GM12801 (cell line): ENCODE measurements around the gene IST1.

Source experiments
- CTCF ChIP-seq: IDR thresholded peaks from one replicate; pipeline ENCODE4 v1.5.1; 2011; ENCODE audit warnings: control low read depth; ENCODE audit not compliant: insufficient read length; ENCODE audit errors: extremely low read depth

IST1 gene

DNA sequence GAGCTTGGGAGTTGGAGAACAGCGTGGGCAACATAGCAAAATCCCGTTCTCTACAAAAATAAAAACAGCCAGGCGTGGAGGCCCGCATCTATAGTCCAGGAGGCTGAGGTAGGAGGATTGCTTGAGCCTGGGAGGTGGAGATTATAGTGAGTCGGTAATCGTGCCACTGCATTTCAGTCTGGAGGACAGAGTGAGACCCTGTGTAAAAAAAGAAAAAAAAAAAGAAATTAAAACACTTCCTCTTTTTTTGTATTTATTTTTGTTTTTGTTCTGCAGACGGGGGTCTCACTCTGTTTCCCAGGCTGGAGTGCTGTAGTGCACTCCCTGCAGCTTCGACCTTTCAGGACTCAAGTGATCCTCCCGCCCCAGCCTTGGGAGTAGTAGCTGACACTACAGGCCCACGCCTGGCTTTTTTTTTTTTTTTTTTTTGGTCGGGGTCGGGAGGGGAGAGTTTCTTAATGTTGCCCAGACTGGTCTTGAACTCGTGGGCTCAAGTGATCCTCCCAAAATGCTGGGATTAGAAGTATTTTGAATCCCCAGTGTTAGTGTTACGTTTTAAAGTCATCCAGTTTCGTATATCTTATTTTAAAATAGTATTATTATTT, 1.5 kb downstream of the IST1 start:
- no peak for TF ChIP-seq CTCF

GRCh38 chr16:71899171-71899570, 3.8 kb downstream of the IST1 start:
- no peak for TF ChIP-seq CTCF

GRCh38 chr16:71902656-71903365, 7.5 kb downstream of the IST1 start:
- no peak for TF ChIP-seq CTCF

DNA sequence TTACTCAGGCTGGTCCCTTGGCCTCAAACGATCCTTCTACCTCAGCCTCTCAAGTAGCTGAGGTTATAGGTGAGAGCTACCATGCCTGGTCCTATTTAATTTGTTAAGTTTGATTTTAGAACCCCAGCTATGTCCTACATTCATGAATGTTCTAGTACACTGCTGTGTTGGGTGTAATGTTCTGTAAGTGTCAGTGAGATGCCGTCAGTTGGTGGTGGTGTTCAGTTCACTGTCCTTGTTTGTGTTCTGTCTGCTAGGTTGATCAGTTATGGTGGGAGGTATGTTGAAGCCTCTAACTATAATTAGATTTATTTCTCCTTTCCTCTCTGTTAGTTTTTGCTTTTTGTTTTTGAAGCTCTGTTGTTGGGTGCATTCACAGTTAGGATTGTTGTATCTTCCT, 8.3 kb downstream of the IST1 start:
- TF ChIP-seq CTCF, result no peak

DNA sequence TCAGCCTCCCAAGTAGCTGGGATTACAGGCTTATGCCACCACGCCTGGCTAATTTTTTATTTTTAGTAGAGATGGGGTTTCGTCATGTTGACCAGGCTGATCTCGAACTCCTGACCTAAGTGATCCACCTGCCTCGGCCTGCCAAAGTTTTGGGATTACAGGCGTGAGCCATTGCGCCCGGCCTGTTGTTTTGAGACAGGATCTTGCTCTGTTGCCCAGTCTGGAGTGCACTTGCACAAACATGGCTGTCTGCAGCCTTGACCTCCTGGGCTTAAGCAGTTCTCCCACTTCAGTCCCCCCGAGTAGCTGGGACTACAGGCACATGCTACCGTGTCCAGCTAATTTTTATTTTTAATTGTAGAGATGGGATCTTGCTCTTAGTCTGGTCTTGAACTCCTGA, 8.9 kb downstream of the IST1 start:
- TF ChIP-seq CTCF, result no peak

GRCh38 chr16:71911121-71911520, 15.8 kb downstream of the IST1 start:
- no peak for TF ChIP-seq CTCF

DNA sequence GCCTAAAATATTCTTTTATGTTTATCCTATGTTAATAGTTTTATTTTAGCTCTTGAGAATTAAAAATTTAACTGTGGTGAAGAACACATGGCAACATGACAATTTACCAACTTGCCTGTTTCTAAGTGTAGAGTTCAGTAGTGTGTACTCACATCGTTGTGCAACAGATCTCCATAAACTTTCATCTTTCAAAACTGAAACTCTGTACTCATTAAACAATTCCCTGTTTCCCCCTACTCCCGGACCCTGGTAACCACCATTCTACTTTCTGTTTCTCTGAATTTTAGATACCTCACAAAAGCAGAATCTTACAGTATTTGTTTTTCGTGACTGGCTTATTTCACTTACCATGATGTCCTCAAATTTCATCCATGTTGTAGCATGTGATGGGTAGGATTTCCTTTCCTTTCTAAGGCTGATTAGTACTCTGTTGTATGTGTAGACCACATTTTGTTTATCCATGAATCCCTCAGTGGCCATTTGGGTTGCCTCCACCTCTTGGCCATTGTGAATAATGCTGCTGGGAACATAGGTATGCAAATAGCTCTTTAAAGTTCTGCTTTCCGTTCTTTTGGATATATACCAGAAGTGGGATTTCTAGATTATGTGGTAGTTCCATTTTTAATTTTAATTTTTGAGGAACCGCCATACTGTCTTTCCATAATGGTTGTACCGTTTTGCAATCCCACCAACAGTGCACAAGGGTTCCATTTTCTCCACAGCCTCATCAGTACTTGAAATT, 17.4 kb downstream of the IST1 start:
- no peak for TF ChIP-seq CTCF
